OCI-LY3 (cell line): ENCODE data around the gene HMX2.

Experiments used
- H2AFZ ChIP-seq: fragments of 200-600, 300-600 bp; shearing (Covaris generic); 2 replicates; pipeline ENCODE4 v1.6.0; 2014; ENCODE audit warnings: antibody characterized with exemption, low read depth, low read length
- H3K27ac ChIP-seq: fragments of 200-600, 300-600 bp; sonication (generic); 2 replicates; pipeline ENCODE4 v1.5.1; 2014; ENCODE audit warnings: mild to moderate bottlenecking, low read length, moderate library complexity, mixed read lengths
- H3K27me3 ChIP-seq: fragments of 200-600, 300-600 bp; sonication (generic); 2 replicates; pipeline ENCODE4 v1.6.1; 2014; ENCODE audit warnings: low read depth, low read length, mixed read lengths
- H3K36me3 ChIP-seq: fragments of 200-600, 300-600 bp; sonication (generic); replicated peaks from 2 replicates; pipeline ENCODE3; 2014; ENCODE audit warnings: low read depth, low read length, mixed read lengths
- H3K4me1 ChIP-seq: fragments of 300-600, 200-600 bp; sonication (generic); 2 replicates; pipeline ENCODE4 v1.6.1; 2014; ENCODE audit warnings: low read length, mixed read lengths
- H3K4me2 ChIP-seq: fragments of 200-600, 300-600 bp; sonication (generic); 2 replicates; pipeline ENCODE4 v1.6.1; 2014; ENCODE audit warnings: low read length, mixed read lengths
- H3K4me3 ChIP-seq: fragments of 300-600, 200-600 bp; sonication (generic); 2 replicates; pipeline ENCODE4 v1.5.1; 2014; ENCODE audit warnings: antibody characterized with exemption, mild to moderate bottlenecking, low read length, moderate library complexity
- H3K79me2 ChIP-seq: fragments of 300-600, 200-600 bp; shearing (Covaris generic); 2 replicates; pipeline ENCODE4 v1.6.1; 2014; ENCODE audit warnings: mild to moderate bottlenecking, low read length, mixed read lengths
- H3K9ac ChIP-seq: fragments of 300-600, 200-600 bp; shearing (Covaris generic); 2 replicates; pipeline ENCODE4 v1.6.0; 2014; ENCODE audit warnings: mild to moderate bottlenecking, low read length, moderate library complexity
- H3K9me3 ChIP-seq: fragments of 200-600, 300-600 bp; shearing (Covaris generic); 2 replicates; pipeline ENCODE4 v1.6.1; 2014; ENCODE audit warnings: low read length, mixed read lengths; ENCODE audit not compliant: insufficient read depth
- H4K20me1 ChIP-seq: fragments of 200-600, 300-600 bp; sonication (generic); 2 replicates; pipeline ENCODE4 v1.6.1; 2016; ENCODE audit warnings: low read length, mixed read lengths; ENCODE audit not compliant: insufficient read depth
- EZH2phosphoT487 ChIP-seq: fragments of 200-600 bp; shearing (Covaris generic); IDR thresholded peaks from 2 replicates; pipeline ENCODE4 v1.6.1; 2018; ENCODE audit warnings: antibody characterized with exemption, mixed run types, low read depth
- TF ChIP-seq, protein P1 (sequence below): fragments of 200-600, 300-600 bp; sonication (generic); IDR thresholded peaks from 2 replicates; pipeline ENCODE4 v1.5.1; 2014; ENCODE audit warnings: antibody characterized with exemption, low read length, low read depth

HMX2 gene

DNA sequence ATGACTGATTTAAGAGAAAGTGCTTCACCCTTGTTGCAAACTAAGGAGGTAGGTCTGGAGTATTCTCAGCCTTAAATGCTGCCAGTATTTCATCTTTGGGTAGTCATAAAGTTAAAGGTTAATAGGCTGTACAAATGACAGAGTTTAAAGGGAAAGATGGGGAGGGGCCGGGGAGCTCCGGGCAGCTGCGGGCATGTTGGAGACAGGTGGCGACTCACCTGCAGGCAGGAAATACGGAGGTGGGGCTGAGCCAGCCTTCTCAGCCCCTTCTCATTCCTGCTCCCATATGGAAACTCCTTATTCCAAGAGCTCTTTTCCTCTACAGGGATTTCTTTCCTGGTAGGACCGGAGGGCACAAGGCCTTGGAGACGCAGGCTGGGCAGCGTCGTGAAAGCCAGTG is 44.0 kb upstream of the HMX2 start:
- H3K4me1 ChIP-seq, result no peaks in the 10 kb centered on the region
- no peaks in the 10 kb centered on the region for H3K27me3 ChIP-seq
- no peaks in the 10 kb centered on the region for H4K20me1 ChIP-seq
- no peak overlapping the region for H3K4me3 ChIP-seq
- H3K79me2 ChIP-seq, result no peaks in the 10 kb centered on the region
- TF ChIP-seq EZH2phosphoT487, result no peak
- TF ChIP-seq, protein P1, sequence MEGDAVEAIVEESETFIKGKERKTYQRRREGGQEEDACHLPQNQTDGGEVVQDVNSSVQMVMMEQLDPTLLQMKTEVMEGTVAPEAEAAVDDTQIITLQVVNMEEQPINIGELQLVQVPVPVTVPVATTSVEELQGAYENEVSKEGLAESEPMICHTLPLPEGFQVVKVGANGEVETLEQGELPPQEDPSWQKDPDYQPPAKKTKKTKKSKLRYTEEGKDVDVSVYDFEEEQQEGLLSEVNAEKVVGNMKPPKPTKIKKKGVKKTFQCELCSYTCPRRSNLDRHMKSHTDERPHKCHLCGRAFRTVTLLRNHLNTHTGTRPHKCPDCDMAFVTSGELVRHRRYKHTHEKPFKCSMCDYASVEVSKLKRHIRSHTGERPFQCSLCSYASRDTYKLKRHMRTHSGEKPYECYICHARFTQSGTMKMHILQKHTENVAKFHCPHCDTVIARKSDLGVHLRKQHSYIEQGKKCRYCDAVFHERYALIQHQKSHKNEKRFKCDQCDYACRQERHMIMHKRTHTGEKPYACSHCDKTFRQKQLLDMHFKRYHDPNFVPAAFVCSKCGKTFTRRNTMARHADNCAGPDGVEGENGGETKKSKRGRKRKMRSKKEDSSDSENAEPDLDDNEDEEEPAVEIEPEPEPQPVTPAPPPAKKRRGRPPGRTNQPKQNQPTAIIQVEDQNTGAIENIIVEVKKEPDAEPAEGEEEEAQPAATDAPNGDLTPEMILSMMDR, result no peak
- no peaks in the 10 kb centered on the region for H3K9me3 ChIP-seq
- H3K36me3 ChIP-seq, result no peaks in the 10 kb centered on the region
- H3K4me2 ChIP-seq, result no peak overlapping the region
- no peak overlapping the region for H3K27ac ChIP-seq
- H3K9ac ChIP-seq, result no peak overlapping the region
- no peak overlapping the region for H2AFZ ChIP-seq

DNA sequence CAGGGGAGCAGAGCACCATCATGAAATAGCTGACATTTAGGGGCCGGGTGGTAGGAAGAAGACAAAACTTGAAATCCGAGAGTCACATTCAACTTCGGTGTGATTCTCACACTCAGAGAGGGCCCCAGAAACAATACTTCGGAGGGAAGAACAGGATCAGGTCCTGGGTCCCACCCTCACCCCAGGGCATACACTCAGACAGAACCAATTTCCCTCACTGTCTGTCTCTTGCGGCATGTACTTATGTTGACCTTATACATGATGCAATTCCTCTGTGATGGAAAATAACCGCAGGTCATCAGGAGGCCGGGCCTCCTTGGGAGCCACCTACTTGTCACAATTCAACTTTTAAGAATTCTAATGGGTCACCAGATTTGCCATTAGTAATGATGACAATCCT is 38.5 kb upstream of the HMX2 start:
- H2AFZ ChIP-seq, result no peak overlapping the region
- H3K27ac ChIP-seq, result no peak overlapping the region
- no peak overlapping the region for H3K4me3 ChIP-seq
- H4K20me1 ChIP-seq, result no peaks in the 10 kb centered on the region
- no peaks in the 10 kb centered on the region for H3K36me3 ChIP-seq
- H3K4me2 ChIP-seq, result no peak overlapping the region
- no peaks in the 10 kb centered on the region for H3K9me3 ChIP-seq
- H3K4me1 ChIP-seq, result no peaks in the 10 kb centered on the region
- no peaks in the 10 kb centered on the region for H3K27me3 ChIP-seq
- TF ChIP-seq, protein P1, result no peak
- TF ChIP-seq EZH2phosphoT487, result no peak
- H3K9ac ChIP-seq, result no peak overlapping the region
- no peaks in the 10 kb centered on the region for H3K79me2 ChIP-seq

GRCh38 chr10:123117644-123118417 is 30.1 kb upstream of the HMX2 start:
- H3K27me3 ChIP-seq, result no peaks in the 10 kb centered on the region
- no peaks in the 10 kb centered on the region for H4K20me1 ChIP-seq
- no peak for TF ChIP-seq EZH2phosphoT487
- TF ChIP-seq, protein P1, result no peak
- no peak overlapping the region for H3K27ac ChIP-seq
- no peaks in the 10 kb centered on the region for H3K79me2 ChIP-seq
- H2AFZ ChIP-seq, result no peak overlapping the region
- H3K4me1 ChIP-seq, result no peaks in the 10 kb centered on the region
- H3K9ac ChIP-seq, result no peak overlapping the region
- H3K4me2 ChIP-seq, result no peak overlapping the region
- no peaks in the 10 kb centered on the region for H3K36me3 ChIP-seq
- no peak overlapping the region for H3K4me3 ChIP-seq
- no peaks in the 10 kb centered on the region for H3K9me3 ChIP-seq

DNA sequence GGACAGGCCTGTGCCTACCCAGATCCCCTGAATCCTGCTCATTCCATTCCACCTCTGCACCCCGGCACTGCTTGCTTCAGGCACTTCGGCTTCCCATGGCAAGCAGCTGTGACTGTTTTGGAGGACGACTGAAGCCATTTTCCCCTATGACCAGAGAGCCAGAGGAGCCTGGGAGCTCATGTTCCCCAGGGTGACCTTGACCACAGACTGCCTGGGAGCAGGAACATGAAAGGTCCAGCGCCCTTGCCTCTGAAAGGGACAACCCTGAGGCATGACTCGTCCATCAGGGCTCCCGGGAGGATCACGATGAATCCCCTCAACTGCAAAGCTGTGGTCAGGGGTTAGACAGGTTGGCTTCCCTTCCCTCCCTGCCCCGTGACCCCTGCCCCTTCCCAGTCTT is 28.9 kb upstream of the HMX2 start:
- Histone ChIP-seq H3K27me3 (no peaks in the 10 kb centered on the region), H3K4me1 (no peaks in the 10 kb centered on the region), H3K79me2 (no peaks in the 10 kb centered on the region), H3K9me3 (no peaks in the 10 kb centered on the region), H3K4me2 (no peak overlapping the region), H2AFZ (no peak overlapping the region), H3K9ac (no peak overlapping the region), H3K4me3 (no peak overlapping the region), H3K27ac (no peak overlapping the region), H4K20me1 (no peaks in the 10 kb centered on the region), H3K36me3 (no peaks in the 10 kb centered on the region)
- TF ChIP-seq, protein P1, result no peak
- no peak for TF ChIP-seq EZH2phosphoT487
